GM12874 (cell line): ENCODE results near the gene INPP5A.

Experiments
- CTCF ChIP-seq: IDR thresholded peaks from 2 replicates; pipeline ENCODE4 v1.5.1; 2011; ENCODE audit warnings: low read depth, mild to moderate bottlenecking, control low read depth, low read length, moderate library complexity; ENCODE audit not compliant: insufficient read depth

Gene INPP5A

GRCh38 chr10:132538031-132538789 is 623 bp downstream of the INPP5A start:
- TF ChIP-seq CTCF = no peak

- TF ChIP-seq CTCF = no peak
These were observed 1.3 kb downstream of the INPP5A start for GRCh38 chr10:132538790-132539421.

- TF ChIP-seq CTCF = no peak
These were observed 1.8 kb downstream of the INPP5A start for GRCh38 chr10:132539431-132539839.

- TF ChIP-seq CTCF = no peak
These were observed 2.3 kb downstream of the INPP5A start for GRCh38 chr10:132539894-132540293.

GRCh38 chr10:132540456-132540855 is 2.9 kb downstream of the INPP5A start:
- no peak for TF ChIP-seq CTCF

- TF ChIP-seq CTCF = no peak
These were observed 3.5 kb downstream of the INPP5A start for GRCh38 chr10:132541129-132541528.

- no peak for TF ChIP-seq CTCF
These were observed 4.0 kb downstream of the INPP5A start for GRCh38 chr10:132541601-132542011.
